PFSK-1 (cell line): ENCODE results near the gene TMEM144.

Experiments
- POLR2AphosphoS5 ChIP-seq: IDR thresholded peaks from 2 replicates; pipeline ENCODE4 v1.6.1; 2012; ENCODE audit warnings: low read depth, mild to moderate bottlenecking, control low read depth, low read length, moderate library complexity
- REST ChIP-seq, 2 experiments: IDR thresholded peaks; 2 replicates each; pipeline versions ENCODE4 v1.6.1 to v1.8.0; 2011 to 2012; ENCODE audit warnings: low read depth in 2 of 2, low read length in 2 of 2, control low read depth in 1 of 2, inconsistent platforms in 1 of 2, mild to moderate bottlenecking in 1 of 2, moderate library complexity in 1 of 2; ENCODE audit not compliant: insufficient read depth in 1 of 2
- SIN3A ChIP-seq: IDR thresholded peaks from 2 replicates; pipeline ENCODE4 v1.6.1; 2012; ENCODE audit warnings: mild to moderate bottlenecking, low read length, moderate library complexity, borderline replicate concordance; ENCODE audit not compliant: insufficient read depth
- TAF1 ChIP-seq: IDR thresholded peaks from 2 replicates; pipeline ENCODE4 v1.6.1; 2012; ENCODE audit warnings: low read length, control low read depth, borderline replicate concordance; ENCODE audit not compliant: insufficient read depth

DNA sequence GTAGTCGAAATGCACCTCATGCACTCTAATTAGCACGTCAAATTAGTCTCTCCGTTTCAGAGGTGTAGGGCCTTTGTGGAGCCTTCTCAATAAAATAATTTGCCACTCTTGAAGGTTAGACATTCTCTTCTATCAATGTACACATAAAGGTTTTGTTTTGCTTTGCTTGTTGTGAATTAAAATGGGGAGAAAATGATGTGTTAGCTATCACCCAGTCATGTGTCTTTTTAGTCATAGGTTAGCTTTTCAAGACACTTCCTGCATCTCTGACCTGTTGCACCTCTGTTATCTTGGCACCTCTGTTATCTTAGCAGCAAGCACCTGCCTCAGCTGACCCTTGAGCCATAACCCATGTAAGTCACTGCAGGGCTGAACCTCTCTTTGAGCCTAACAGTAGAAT, 936 bp downstream of the TMEM144 start:
- no peak for TF ChIP-seq REST (IDR thresholded peaks at IDR 0.05; ENCODE audit: insufficient read depth in 1 of 2, low read depth in 2 of 2, low read length in 2 of 2)
- no peak for TF ChIP-seq TAF1
- TF ChIP-seq POLR2AphosphoS5: no peak
- TF ChIP-seq SIN3A: no peak
